ENCODE measurements around the gene ZNF554. TPM values are rescaled to one million over a fixed set of nuclear protein-coding genes. Genes with fewer than 3 reads are reported as not detected.

Gene ZNF554
- total RNA-seq, 4 donors from 2014 or later = 2.4 to 7.0 (median 3.0) TPM

GRCh38 chr19:2856457-2857050 lies 36.9 kb downstream of the ZNF554 start:
- TF ChIP-seq CTCF (IDR thresholded peaks at IDR 0.05; ENCODE audit: low read depth) = no peak

GRCh38 chr19:2858864-2859263 lies 39.2 kb downstream of the ZNF554 start:
- TF ChIP-seq CTCF (IDR thresholded peaks at IDR 0.05; ENCODE audit: low read depth) = no peak

- no peak for TF ChIP-seq CTCF (IDR thresholded peaks at IDR 0.05; ENCODE audit: low read depth)
Observed at GRCh38 chr19:2863816-2864215, 44.1 kb downstream of the ZNF554 start.

- no peak for TF ChIP-seq CTCF (IDR thresholded peaks at IDR 0.05; ENCODE audit: low read depth)
Observed at GRCh38 chr19:2865334-2866100, 45.8 kb downstream of the ZNF554 start.

GRCh38 chr19:2866495-2867024 lies 46.9 kb downstream of the ZNF554 start:
- no peak for TF ChIP-seq CTCF (IDR thresholded peaks at IDR 0.05; ENCODE audit: low read depth)

- no peak for TF ChIP-seq CTCF (IDR thresholded peaks at IDR 0.05; ENCODE audit: low read depth)
Observed at GRCh38 chr19:2867025-2867991, 47.6 kb downstream of the ZNF554 start, which contains the start of gene ZNF556. Gene ZNF556 (plus strand): TSS chr19:2867335. CDS start chr19:2867422, 87 bp downstream.

All from subcutaneous adipose tissue (tissue), 4 donors.